ENCODE results near the gene CENPM. TPM values are rescaled to one million over a fixed set of nuclear protein-coding genes. Genes with fewer than 3 reads are reported as not detected.

The CENPM gene, protein sequence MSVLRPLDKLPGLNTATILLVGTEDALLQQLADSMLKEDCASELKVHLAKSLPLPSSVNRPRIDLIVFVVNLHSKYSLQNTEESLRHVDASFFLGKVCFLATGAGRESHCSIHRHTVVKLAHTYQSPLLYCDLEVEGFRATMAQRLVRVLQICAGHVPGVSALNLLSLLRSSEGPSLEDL
- total RNA-seq: 22.1 and 35.4 TPM in 2 replicates

GRCh38 chr22:41946629-41947423 lies at the start of gene CENPM:
TSS of gene CENPM (minus strand) at chr22:41947152. CDS start at chr22:41947076, 76 bp downstream.
- DNase-seq (ENCODE audit: low read depth, low spot score): peak; percentile 76

DNA sequence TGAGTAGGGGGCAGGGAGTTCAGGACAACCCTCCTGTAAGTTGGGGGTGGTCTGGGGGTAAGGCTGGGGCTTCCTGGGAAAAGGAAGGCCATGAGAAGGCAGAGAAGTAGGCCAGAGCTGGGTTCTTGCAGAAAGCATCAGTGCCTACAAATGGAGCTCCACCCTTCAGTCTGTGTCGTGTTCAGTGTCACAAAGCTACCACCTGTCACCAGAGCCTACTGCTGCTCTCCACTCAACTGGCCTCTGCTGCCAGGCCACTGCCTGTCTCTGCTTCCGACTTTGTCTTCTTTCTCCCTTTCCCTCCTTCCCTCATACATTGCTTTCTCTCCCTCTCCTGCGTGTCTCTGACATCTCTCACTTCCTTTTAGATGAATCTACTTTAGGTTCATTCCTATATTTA lies 48.3 kb upstream of the CENPM start:
- no peak for DNase-seq (ENCODE audit: low read depth, low spot score)

DNA sequence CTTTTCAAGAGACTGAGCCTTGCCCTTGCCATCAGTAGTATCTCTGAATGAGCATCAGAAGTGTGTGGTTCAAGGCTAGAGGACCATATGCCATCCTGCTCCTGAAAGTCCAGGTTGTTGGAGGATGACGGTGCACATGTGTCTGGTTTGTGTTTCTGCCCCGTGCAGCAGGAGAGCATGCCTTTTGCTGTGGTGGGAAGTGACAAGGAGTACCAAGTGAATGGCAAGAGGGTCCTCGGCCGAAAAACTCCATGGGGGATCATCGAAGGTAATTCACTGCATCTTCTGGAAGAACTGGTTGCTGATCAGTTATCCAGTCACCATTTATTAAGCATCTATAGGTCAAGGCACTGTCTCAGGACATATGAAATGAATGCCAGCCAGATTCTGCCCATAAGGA lies 45.5 kb upstream of the CENPM start:
- no peak for DNase-seq (ENCODE audit: low read depth, low spot score)

DNA sequence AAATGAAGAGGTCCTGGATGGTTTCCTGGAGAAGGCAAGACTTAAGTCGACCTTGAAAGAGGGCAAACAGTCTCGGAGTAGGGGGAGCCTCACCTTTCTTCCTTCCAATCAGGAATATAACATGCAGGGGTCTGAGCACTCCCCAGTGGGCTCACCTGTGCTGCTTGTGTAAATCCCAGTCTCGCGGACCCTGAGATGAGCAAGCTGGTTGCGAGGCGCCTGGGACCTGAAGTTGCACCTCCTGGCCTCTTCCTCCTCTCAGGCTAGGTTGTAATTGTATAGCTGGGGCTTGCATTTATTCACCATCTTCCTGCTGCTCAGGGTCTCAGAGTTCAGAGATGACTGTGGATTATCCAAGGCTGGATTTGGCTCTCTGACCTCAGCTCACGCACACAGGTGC lies 44.2 kb upstream of the CENPM start:
- DNase-seq (ENCODE audit: low read depth, low spot score): no peak

GRCh38 chr22:41989246-41989645 lies 42.3 kb upstream of the CENPM start:
- DNase-seq (ENCODE audit: low read depth, low spot score): no peak

DNA sequence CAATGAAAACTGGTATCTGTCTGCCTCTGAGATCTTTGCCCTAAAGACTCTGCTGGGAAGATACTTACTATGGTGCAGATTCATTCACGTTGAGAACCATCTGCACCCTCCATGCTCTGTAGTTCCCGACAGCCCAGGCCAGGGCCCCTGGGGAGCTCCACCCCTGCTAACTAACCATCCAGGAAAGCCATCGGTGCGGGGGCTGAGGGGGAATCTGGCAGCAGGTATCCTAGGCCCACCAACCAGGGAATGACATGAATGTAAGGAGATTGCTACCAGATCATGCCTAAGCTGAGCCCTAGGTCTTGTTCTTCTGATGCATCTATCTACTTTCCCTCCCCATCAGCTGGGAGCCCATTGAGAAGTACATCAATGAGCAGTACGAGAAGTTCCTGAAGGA lies 40.3 kb upstream of the CENPM start:
- DNase-seq (ENCODE audit: low read depth, low spot score): no peak

- DNase-seq (ENCODE audit: low read depth, low spot score): no peak
Observed at GRCh38 chr22:41983513-41984405, 36.8 kb upstream of the CENPM start.

- DNase-seq (ENCODE audit: low read depth, low spot score): no peak
Observed at GRCh38 chr22:41982865-41983264, 35.9 kb upstream of the CENPM start.

DNA sequence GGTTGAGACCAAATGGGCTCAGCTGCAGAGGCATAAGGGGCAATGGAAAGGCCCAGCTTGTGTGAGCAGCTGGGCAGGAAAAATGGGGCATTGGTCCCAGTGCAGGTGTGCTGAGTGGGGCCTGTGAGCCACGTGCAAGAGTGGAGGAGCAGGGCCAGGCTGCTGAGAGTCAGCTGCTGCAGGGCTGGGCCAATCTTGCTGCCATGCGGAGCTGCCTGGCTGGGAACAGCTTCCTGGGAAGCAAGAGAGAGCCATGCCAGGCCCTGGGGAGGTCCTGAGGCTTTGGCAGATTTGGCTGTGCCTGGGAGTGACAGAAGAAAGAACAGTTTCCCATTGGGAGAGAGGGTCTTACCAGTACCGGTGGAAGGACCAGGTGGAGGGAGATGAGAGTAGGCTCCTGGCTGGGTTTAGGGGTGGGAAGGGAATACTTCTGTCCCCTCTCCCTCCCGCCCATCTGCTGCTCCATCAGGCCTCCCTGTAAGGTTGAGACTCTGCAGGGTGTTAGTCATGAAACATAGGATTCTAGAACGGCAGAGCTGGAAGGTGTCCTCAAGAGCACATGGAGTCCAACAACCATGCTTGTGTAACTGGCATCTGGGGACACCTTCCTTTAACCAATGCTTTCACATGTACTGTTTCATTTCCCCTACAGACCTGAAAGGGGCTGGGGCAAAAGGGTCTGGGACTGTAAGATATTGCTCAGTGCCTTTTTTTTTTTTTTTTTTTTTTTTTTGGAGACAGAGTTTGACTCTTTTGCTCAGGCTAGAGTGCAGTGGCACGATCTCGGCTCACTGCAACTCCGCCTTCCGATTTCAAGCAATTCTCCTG lies 32.7 kb upstream of the CENPM start:
- no peak for DNase-seq (ENCODE audit: low read depth, low spot score)

- no peak for DNase-seq (ENCODE audit: low read depth, low spot score)
Observed at GRCh38 chr22:41978732-41979131, 31.8 kb upstream of the CENPM start.

- DNase-seq (ENCODE audit: low read depth, low spot score): no peak
Observed at GRCh38 chr22:41976961-41977566, 30.1 kb upstream of the CENPM start.

GRCh38 chr22:41976070-41976901 lies 29.3 kb upstream of the CENPM start:
- no peak for DNase-seq (ENCODE audit: low read depth, low spot score)

DNA sequence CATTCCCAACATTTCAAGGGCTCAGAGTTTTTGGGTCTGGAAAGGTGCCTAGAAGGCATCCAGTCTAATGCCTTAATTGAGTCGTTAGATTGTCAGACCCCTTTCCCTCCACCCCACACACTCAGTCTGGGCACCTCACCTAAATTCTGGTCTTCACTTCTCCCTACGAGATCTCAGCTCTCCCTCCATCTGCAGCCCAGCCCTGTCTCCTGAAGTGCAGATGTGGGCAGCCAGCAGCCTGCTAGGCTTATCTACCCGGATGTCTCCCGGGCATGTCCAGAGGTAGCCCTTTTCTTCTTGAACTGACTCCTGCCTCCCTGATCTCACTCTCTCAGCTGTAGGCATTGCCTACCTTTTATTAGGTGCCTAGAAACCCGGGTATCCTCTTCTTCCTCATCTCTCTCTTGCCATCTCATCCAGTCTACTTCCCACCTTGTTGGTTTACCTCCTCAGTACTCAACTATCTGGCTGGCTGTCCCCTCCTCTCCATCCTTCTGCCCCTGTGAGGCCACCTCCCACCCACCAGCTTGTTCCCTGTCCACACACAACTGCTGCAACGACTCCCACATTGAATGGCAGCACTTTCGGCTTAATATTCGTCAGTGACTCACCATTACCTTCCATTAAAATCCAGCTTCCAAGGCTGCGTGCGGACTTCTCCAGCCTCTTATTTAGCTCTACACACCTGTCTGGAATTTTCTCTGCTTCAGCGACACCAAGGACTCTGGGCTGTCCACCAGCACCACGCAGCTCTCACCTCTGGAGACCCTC lies 28.5 kb upstream of the CENPM start:
- no peak for DNase-seq (ENCODE audit: low read depth, low spot score)

GRCh38 chr22:41974691-41975290 lies 27.8 kb upstream of the CENPM start:
- no peak for DNase-seq (ENCODE audit: low read depth, low spot score)

DNA sequence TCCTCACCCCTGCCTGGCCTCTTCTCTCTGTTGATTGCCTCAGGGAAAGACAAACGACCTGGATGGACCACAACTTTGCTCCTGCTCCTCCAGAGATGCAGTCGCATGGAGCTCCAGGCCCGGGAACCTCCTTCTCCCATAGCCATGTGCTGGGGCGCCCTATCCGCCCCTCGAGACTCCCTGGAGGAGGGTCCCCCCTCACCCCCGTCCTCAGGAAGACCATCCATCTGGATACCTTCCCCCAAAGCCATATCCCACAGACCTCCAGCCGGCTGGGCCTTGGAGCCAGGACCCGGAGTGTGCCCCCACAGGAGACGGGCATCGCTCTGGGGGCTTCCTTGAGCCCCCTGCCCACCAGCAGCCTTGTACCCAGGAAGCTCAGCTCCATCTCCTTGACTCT lies 24.5 kb upstream of the CENPM start:
- DNase-seq (ENCODE audit: low read depth, low spot score): no peak

DNA sequence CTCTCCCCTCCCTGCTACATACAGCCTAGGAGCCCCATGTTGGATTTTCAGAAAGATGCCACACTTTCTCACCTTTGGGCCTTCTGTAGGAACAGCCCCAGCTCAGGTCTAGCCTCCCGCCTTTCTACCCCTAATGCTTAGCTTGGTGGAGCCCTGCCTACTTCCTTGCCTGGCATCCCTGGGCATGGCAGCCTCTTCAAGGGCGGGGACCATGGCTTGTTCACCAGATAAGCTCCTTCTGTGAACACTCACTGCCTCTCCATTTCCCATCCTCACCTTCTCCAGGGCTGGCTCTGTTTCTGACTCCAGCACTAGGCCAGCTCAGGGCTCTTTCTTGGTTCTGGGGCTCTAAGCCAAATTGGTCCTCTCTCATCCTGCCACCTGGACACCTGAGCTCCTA lies 23.6 kb upstream of the CENPM start:
- no peak for DNase-seq (ENCODE audit: low read depth, low spot score)

DNA sequence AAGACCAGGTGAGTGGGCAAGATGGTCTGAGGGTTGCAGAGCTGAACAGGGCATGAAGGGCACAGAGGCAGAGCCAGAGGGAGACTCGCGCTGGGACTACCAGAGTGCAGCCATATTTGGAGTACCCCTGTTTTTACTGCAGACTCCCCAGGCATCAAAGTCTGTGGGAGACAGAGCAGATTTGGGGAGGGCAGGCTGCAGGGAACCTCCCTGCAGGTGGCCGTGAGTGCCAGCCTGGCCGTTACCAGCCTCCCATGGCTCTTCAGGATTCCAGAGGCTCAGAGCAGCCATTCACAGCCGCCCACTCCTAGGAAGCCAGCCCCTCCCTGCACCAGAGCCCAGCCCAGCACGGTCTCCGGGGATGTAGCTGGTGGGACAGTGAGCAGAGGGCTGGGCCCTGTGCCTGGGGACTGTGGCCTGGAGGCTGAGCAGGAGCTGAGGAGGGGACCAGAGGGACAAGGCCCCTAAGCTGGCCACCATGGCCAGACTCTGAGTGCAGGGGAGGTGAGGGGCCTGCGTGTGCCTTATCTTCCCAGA lies 22.2 kb upstream of the CENPM start, which contains the start of gene SEPTIN3:
Gene SEPTIN3 (plus strand): TSS at position 334 of the 537 bp plus-strand sequence. CDS start 2,050 bp downstream, outside the sequence.
- no peak for DNase-seq (ENCODE audit: low read depth, low spot score)

DNA sequence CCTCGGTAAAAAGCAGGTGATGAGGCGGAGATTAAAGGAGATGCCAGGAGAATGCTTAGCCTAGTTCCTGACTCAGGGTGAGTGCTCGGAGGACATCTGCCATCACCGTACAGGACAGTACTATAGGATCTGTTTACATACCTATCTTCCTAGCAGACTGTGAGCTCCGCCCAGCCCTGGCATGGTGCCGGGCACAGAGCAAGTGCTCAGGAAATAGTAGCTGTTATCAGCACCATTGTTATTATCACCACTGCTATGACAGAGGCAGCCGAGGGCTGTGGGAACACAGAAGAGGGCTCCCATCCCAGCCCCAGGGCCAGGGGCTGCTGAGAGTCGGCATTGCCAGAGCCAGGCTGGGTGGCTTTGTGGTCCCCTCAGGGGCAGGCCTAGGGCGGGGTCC lies 21.6 kb upstream of the CENPM start:
- no peak for DNase-seq (ENCODE audit: low read depth, low spot score)

Measured in pulmonary artery endothelial cell (primary cell).